Fibroblast of lung (primary cell): ENCODE results near the gene ARHGEF10L. TPM values are rescaled to one million over a fixed set of nuclear protein-coding genes. Genes with fewer than 3 reads are reported as not detected.
A peak's percentile ranks its signal among the peaks of the same experiment; 100 is the strongest.

ENCODE experiments used
- DNase-seq, 2 donors: peaks; one replicate each; pipeline versions ENCODE4 v3.0.0 to v3.0.0-alpha.2; 2010; ENCODE audit warnings: low read depth in 2 of 2
- H2AFZ ChIP-seq: 2 replicates; pipeline ENCODE4 v1.5.1; 2012; ENCODE audit warnings: low read length, control low read depth, inconsistent platforms
- H3K27ac ChIP-seq: 2 replicates; pipeline ENCODE4 v1.5.1; 2011; ENCODE audit warnings: low read length, control low read depth; ENCODE audit not compliant: insufficient read depth
- H3K27me3 ChIP-seq: 2 replicates; pipeline ENCODE4 v1.5.1; 2011; ENCODE audit warnings: mild to moderate bottlenecking, low read length; ENCODE audit not compliant: control insufficient read depth, insufficient read depth
- H3K36me3 ChIP-seq: 2 replicates; pipeline ENCODE4 v1.5.1; 2011; ENCODE audit warnings: low read length; ENCODE audit not compliant: control insufficient read depth, insufficient read depth
- H3K4me1 ChIP-seq: 2 replicates; pipeline ENCODE4 v1.5.1; 2011; ENCODE audit warnings: low read length; ENCODE audit not compliant: control insufficient read depth, insufficient read depth; ENCODE audit errors: extremely low read depth
- H3K4me2 ChIP-seq: 2 replicates; pipeline ENCODE4 v1.5.1; 2011; ENCODE audit warnings: low read length, control low read depth; ENCODE audit not compliant: insufficient read depth; ENCODE audit errors: extremely low read depth
- H3K4me3 ChIP-seq, 4 experiments: fragments of 200-600 bp in 1 of 4; sonication (generic) in 1 of 4; replicated peaks in 1 of 4; 2 replicates each; pipeline ENCODE4 v1.5.1; 2011 to 2016; ENCODE audit warnings: low read length in 4 of 4, low read depth in 3 of 4, mild to moderate bottlenecking in 3 of 4, control low read depth in 2 of 4, inconsistent platforms in 1 of 4, mixed read lengths in 1 of 4; ENCODE audit not compliant: insufficient read depth in 1 of 4; ENCODE audit errors: control extremely low read depth in 1 of 4
- H3K79me2 ChIP-seq: 2 replicates; pipeline ENCODE4 v1.5.1; 2012; ENCODE audit warnings: mild to moderate bottlenecking, low read length, inconsistent platforms; ENCODE audit not compliant: control insufficient read depth, insufficient read depth
- H3K9ac ChIP-seq: 2 replicates; pipeline ENCODE4 v1.5.1; 2011; ENCODE audit warnings: mild to moderate bottlenecking, low read length, control low read depth; ENCODE audit not compliant: insufficient read depth
- H3K9me3 ChIP-seq: 2 replicates; pipeline ENCODE4 v1.5.1; 2012; ENCODE audit warnings: low read depth, low read length; ENCODE audit not compliant: control insufficient read depth, insufficient read depth
- H4K20me1 ChIP-seq: 2 replicates; pipeline ENCODE4 v1.5.1; 2011; ENCODE audit warnings: low read length; ENCODE audit not compliant: control insufficient read depth, insufficient read depth; ENCODE audit errors: extremely low read depth
- EZH2 ChIP-seq: IDR thresholded peaks from 2 replicates; pipeline ENCODE4 v1.5.1; 2012; ENCODE audit warnings: low read length, control low read depth, mild to moderate bottlenecking; ENCODE audit errors: missing control alignments
- polyA plus RNA-seq, 2 donors: library from polyadenylated mRNA; depleted of rRNA in 1 of 2; stranded (reverse) in 1 of 2; unstranded in 1 of 2; fragments of >200 nt; gene quantifications; 2 replicates each; pipeline ENCODE4 v1.2.1, GENCODE V29; 2011 to 2012; ENCODE audit warnings: missing spikeins in 1 of 2
- total RNA-seq: library from RNA; depleted of rRNA; stranded (reverse); fragments of >200 nt; gene quantifications from 2 replicates; pipeline ENCODE4 v1.2.1, GENCODE V29; 2014
- TF ChIP-seq, protein P1 (sequence below), 2 donors: IDR thresholded peaks in 1 of 2; conservative IDR thresholded peaks in 1 of 2; 1 replicate in 1 of 2; 2 replicates in 1 of 2; pipeline ENCODE4 v1.5.1; 2011 to 2012; ENCODE audit warnings: low read length in 2 of 2, control low read depth in 1 of 2, inconsistent platforms in 1 of 2, low read depth in 1 of 2, mild to moderate bottlenecking in 1 of 2

The ARHGEF10L gene
- total and polyA plus RNA-seq, 2 donors (not counting 1 experiment from before 2014, with no cell fraction given): 11.2 to 24.3 TPM

- no peak for TF ChIP-seq EZH2
- TF ChIP-seq, protein P1, sequence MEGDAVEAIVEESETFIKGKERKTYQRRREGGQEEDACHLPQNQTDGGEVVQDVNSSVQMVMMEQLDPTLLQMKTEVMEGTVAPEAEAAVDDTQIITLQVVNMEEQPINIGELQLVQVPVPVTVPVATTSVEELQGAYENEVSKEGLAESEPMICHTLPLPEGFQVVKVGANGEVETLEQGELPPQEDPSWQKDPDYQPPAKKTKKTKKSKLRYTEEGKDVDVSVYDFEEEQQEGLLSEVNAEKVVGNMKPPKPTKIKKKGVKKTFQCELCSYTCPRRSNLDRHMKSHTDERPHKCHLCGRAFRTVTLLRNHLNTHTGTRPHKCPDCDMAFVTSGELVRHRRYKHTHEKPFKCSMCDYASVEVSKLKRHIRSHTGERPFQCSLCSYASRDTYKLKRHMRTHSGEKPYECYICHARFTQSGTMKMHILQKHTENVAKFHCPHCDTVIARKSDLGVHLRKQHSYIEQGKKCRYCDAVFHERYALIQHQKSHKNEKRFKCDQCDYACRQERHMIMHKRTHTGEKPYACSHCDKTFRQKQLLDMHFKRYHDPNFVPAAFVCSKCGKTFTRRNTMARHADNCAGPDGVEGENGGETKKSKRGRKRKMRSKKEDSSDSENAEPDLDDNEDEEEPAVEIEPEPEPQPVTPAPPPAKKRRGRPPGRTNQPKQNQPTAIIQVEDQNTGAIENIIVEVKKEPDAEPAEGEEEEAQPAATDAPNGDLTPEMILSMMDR (conservative IDR thresholded peaks at IDR 0.05 in 1 of 2, IDR thresholded peaks at IDR 0.05 in 1 of 2; ENCODE audit: low read depth in 1 of 2, low read length in 2 of 2): no peak
- Histone ChIP-seq H2AFZ (no peak overlapping the region), H3K4me1 (no peaks in the 10 kb centered on the region), H4K20me1 (no peaks in the 10 kb centered on the region), H3K4me3 (no peak overlapping the region), H3K9ac (no peak overlapping the region), H3K9me3 (no peaks in the 10 kb centered on the region), H3K79me2 (no peaks in the 10 kb centered on the region), H3K4me2 (no peak overlapping the region), H3K36me3 (no peaks in the 10 kb centered on the region), H3K27me3 (no peaks in the 10 kb centered on the region), H3K27ac (no peak overlapping the region)
- DNase-seq: peak in 1 of 2 donors; percentile 59
These were observed 180.4 kb downstream of the ARHGEF10L start for GRCh38 chr1:17719874-17720273.

DNA sequence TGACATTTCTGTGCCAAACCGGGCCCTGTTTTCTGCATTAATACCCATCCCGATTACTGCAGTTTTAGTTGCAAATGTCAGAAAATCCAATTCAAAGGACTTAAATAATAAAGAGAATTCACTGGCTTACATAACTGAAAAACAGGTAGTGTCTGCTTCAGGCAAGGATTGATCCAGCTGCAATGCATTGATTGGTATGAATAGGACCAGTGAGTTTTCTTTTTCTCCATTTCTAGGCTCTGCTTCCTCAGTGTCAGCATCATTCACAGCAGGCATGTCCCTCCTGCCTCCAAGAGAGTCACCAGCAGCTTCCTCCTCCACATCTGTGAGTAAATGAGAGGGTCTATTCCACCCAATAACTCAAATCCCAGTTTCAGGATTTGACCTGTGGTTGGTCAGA, 181.9 kb downstream of the ARHGEF10L start:
- H3K9me3 ChIP-seq: no peaks in the 10 kb centered on the region
- H3K79me2 ChIP-seq: no peaks in the 10 kb centered on the region
- H4K20me1 ChIP-seq: no peaks in the 10 kb centered on the region
- H3K27me3 ChIP-seq: no peaks in the 10 kb centered on the region
- no peaks in the 10 kb centered on the region for H3K4me1 ChIP-seq
- H3K27ac ChIP-seq: no peak overlapping the region
- DNase-seq: no peak
- no peak overlapping the region for H2AFZ ChIP-seq
- H3K36me3 ChIP-seq: no peaks in the 10 kb centered on the region
- H3K9ac ChIP-seq: no peak overlapping the region
- no peak overlapping the region for H3K4me3 ChIP-seq
- no peak overlapping the region for H3K4me2 ChIP-seq
- TF ChIP-seq EZH2: no peak
- TF ChIP-seq, protein P1 (conservative IDR thresholded peaks at IDR 0.05 in 1 of 2, IDR thresholded peaks at IDR 0.05 in 1 of 2; ENCODE audit: low read depth in 1 of 2, low read length in 2 of 2): no peak

DNA sequence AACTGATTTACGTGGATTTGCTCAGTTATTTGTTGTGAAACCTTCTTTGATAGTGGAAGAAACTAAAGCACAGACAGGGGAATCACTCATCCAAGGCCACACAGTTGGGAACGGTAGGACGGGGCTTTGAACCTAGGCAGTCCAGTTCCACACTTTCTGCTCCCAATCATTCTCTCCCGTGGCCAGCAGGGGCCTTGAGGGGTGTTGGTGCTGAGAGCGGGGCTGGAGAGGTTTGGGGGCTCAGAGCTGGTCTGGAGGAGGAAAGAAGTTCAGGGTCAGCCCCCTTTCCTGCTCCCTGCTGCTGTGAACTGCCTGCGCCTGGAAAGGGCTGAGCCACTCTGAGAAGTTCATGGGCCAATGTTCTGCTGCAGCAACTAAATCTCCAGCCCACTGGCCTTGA, 184.2 kb downstream of the ARHGEF10L start:
- H4K20me1 ChIP-seq: no peaks in the 10 kb centered on the region
- H3K27me3 ChIP-seq: no peaks in the 10 kb centered on the region
- no peak overlapping the region for H2AFZ ChIP-seq
- H3K27ac ChIP-seq: no peak overlapping the region
- H3K36me3 ChIP-seq: no peaks in the 10 kb centered on the region
- DNase-seq: no peak
- no peak overlapping the region for H3K4me2 ChIP-seq
- H3K9ac ChIP-seq: no peak overlapping the region
- TF ChIP-seq, protein P1 (conservative IDR thresholded peaks at IDR 0.05 in 1 of 2, IDR thresholded peaks at IDR 0.05 in 1 of 2; ENCODE audit: low read depth in 1 of 2, low read length in 2 of 2): no peak
- TF ChIP-seq EZH2: no peak
- H3K9me3 ChIP-seq: no peaks in the 10 kb centered on the region
- H3K79me2 ChIP-seq: no peaks in the 10 kb centered on the region
- no peaks in the 10 kb centered on the region for H3K4me1 ChIP-seq
- H3K4me3 ChIP-seq: no peak overlapping the region
